Spleen (tissue), 11 donors: Measurements from ENCODE around the gene NR3C1. TPM values are rescaled to one million over a fixed set of nuclear protein-coding genes. Genes with fewer than 3 reads are reported as not detected.
A peak's percentile ranks its signal among the peaks of the same experiment; 100 is the strongest.

ENCODE experiments used
- DNase-seq: peaks from one replicate; pipeline ENCODE4 v3.0.0-alpha.2; 2020
- H3K27ac ChIP-seq, 8 donors: fragments of 200-600 bp; sonication (generic) in 7 of 8; 1 replicate in 4 of 8; 2 replicates in 4 of 8; pipeline versions ENCODE4 v1.5.0 to v1.8.0; 2016 to 2021; ENCODE audit warnings: inconsistent platforms in 4 of 8, mild to moderate bottlenecking in 4 of 8, moderate library complexity in 1 of 8
- H3K27me3 ChIP-seq, 7 donors: fragments of 200-600 bp; sonication (generic) in 6 of 7; replicated peaks in 1 of 7; 1 replicate in 4 of 7; 2 replicates in 3 of 7; pipeline versions ENCODE4 v1.5.0 to v1.8.0; 2016 to 2021; ENCODE audit warnings: inconsistent platforms in 3 of 7, mild to moderate bottlenecking in 1 of 7
- H3K36me3 ChIP-seq, 6 donors: fragments of 200-600 bp; sonication (generic) in 5 of 6; 1 replicate in 4 of 6; 2 replicates in 2 of 6; pipeline versions ENCODE4 v1.5.0 to v1.8.0; 2016 to 2021; ENCODE audit warnings: inconsistent platforms in 2 of 6
- H3K4me1 ChIP-seq, 6 donors: fragments of 200-600 bp; sonication (generic) in 5 of 6; 1 replicate in 3 of 6; 2 replicates in 3 of 6; pipeline versions ENCODE4 v1.5.0 to v1.8.0; 2016 to 2021; ENCODE audit warnings: inconsistent platforms in 3 of 6
- H3K4me3 ChIP-seq, 8 donors: fragments of 200-600 bp; sonication (generic) in 7 of 8; 1 replicate in 4 of 8; 2 replicates in 4 of 8; pipeline versions ENCODE4 v1.5.0 to v1.8.0; 2016 to 2021; ENCODE audit warnings: inconsistent platforms in 4 of 8, mild to moderate bottlenecking in 4 of 8, moderate library complexity in 2 of 8
- H3K9me3 ChIP-seq, 8 donors: fragments of 200-600 bp; sonication (generic) in 7 of 8; 1 replicate in 4 of 8; 2 replicates in 4 of 8; pipeline versions ENCODE4 v1.5.0 to v1.8.0; 2016 to 2021; ENCODE audit warnings: inconsistent platforms in 4 of 8
- POLR2A ChIP-seq, 3 donors: fragments of 450-650 bp; IDR thresholded peaks; one replicate each; pipeline ENCODE4 v1.5.1; 2017; ENCODE audit warnings: antibody characterized with exemption in 3 of 3, mild to moderate bottlenecking in 1 of 3
- POLR2AphosphoS5 ChIP-seq, 3 donors: sonication (generic); formaldehyde crosslinking; IDR thresholded peaks; one replicate each; pipeline ENCODE4 v1.5.1; 2017; ENCODE audit warnings: antibody characterized with exemption in 3 of 3
- WGBS, 5 donors: extraction: QIAGEN DNeasy Blood & Tissue Kit in 3 of 5; methylation state at CpG; one replicate each; pipeline versions ENCODE4 v1.1.5 to v1.1.7; 2013 to 2018; 5-methylcytosine and 5-hydroxymethylcytosine counted together
- intact Hi-C: fragments of 100-400 bp; cut with DNase I; formaldehyde crosslinking; loops from one replicate; pipeline ENCODE4 v1.15.0; 2023; ENCODE audit warnings: low total_unique reads
- polyA plus RNA-seq, 3 donors: library from polyadenylated mRNA; stranded (reverse); fragments of 200-250 nt; gene quantifications; one replicate each; pipeline ENCODE4 v1.2.1, GENCODE V29; 2013
- total RNA-seq, 7 donors: library from RNA; depleted of rRNA in 3 of 7; stranded (reverse); fragments of >200 nt in 3 of 7; fragmentation: NEBNext Ultra II Directional in 4 of 7; extraction: Animal tissue kit (Norgen Biotek cat#: 25700) in 4 of 7; gene quantifications; one replicate each; pipeline versions ENCODE4 v1.1.0 to v1.2.1, GENCODE V29; 2016 to 2021
- TF ChIP-seq, protein P1 (sequence below), 11 experiments: fragments of 200-600 bp in 7 of 11; fragments of 450-650 bp in 4 of 11; sonication (generic) in 4 of 11; IDR thresholded peaks in 8 of 11; conservative IDR thresholded peaks in 3 of 11; 1 replicate in 7 of 11; 2 replicates in 4 of 11; pipeline versions ENCODE4 v1.4.0 to v1.8.0; 2016 to 2021; ENCODE audit warnings: antibody characterized with exemption in 11 of 11, inconsistent platforms in 4 of 11, mild to moderate bottlenecking in 1 of 11
- donor health status: healthy with polysubstance abuse.
- donor health status: DM: no; HTN: no; CAD: no; lungs with moderate emphysema.
- donor health status: DM: no; HTN: no; CAD: no.
- donor health status: Bipolar disorder and iron deficiency.
- donor health status: healthy.
- donor health status: DM: no; HTN: no; CAD: no.
- donor health status: DM: yes; HTN: yes; CAD: no.

Gene NR3C1
- total and polyA plus RNA-seq, 10 donors: 18.2 to 97.8 (median 71.2) TPM

DNA sequence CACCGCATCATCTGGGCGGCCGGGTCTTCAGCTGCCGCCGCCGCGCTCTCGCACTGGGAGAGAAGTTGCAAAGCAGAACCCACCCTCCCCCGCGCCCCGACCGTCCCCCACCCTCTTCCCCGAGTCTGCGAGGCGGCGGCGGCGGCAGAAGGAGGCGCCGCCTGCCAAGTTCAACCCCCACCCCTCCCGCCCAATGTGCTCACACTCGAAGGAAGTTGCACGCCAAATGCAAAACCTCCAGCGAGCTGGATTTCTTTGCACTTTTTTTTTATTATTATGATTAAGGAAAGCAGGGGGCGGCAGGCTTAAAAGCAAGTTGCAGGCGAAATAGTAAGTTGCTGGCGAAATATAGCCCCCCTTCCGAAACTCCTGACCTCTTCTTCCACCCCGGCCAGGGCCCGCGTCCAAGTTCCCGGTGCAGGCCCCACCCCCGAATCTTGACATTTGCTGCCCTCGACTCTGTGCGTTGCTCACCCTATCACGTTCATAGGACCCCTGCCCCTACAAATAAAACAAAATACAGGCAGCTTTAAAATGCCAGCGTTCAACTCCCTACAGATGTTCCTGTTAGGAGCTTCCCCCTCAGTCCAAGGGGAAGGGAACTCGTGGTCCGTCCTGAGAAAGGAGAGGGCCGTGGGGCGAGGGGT, 1.1 kb upstream of the NR3C1 start:
- peaks cover 21 to 34% (median 26%) of the 10 kb centered on the region in 6 donors for H3K4me1 ChIP-seq
- intact Hi-C loops: loop anchor here (10.0 kb wide), 2 partner anchors 420 to 480 kb away; no protein-coding TSS in a partner anchor
- WGBS, 5 donors: 0 to 2% (median 0%) methylated on average over 29 to 41 of the region's 41 CpGs
- peak; percentile 92 for DNase-seq
- no peaks in the 10 kb centered on the region for H3K27me3 ChIP-seq
- H3K4me3 ChIP-seq: peak overlapping the region; percentile 70 to 89 (median 86)
- H3K36me3 ChIP-seq: peaks cover 0 to 10% (median 0%) of the 10 kb centered on the region in 6 donors
- H3K9me3 ChIP-seq: no peaks in the 10 kb centered on the region
- peak overlapping the region; percentile 98 to 100 (median 100) for H3K27ac ChIP-seq
- no peak for TF ChIP-seq POLR2AphosphoS5 (IDR thresholded peaks at IDR 0.05)
- TF ChIP-seq, protein P1, sequence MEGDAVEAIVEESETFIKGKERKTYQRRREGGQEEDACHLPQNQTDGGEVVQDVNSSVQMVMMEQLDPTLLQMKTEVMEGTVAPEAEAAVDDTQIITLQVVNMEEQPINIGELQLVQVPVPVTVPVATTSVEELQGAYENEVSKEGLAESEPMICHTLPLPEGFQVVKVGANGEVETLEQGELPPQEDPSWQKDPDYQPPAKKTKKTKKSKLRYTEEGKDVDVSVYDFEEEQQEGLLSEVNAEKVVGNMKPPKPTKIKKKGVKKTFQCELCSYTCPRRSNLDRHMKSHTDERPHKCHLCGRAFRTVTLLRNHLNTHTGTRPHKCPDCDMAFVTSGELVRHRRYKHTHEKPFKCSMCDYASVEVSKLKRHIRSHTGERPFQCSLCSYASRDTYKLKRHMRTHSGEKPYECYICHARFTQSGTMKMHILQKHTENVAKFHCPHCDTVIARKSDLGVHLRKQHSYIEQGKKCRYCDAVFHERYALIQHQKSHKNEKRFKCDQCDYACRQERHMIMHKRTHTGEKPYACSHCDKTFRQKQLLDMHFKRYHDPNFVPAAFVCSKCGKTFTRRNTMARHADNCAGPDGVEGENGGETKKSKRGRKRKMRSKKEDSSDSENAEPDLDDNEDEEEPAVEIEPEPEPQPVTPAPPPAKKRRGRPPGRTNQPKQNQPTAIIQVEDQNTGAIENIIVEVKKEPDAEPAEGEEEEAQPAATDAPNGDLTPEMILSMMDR (IDR thresholded peaks at IDR 0.05 in 8 of 11, conservative IDR thresholded peaks at IDR 0.05 in 3 of 11): peak in 3 of 11 experiments; percentile 8 to 35 (median 17)

DNA sequence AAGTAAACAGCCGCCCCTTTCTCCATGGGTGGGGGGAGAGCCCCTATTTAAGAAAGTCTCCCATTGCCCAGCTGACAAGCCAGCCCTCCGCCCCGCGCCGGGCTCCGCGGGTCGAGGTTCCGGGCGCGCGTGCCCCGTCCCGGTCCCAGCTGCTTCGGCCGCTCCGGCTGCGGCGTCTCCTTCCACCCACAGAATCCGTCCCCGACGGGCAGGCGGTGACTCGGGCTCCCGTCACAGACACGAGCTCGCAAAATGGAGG, 223 bp downstream of the NR3C1 start:
- 0 to 2% (median 1%) methylated on average over 10 to 27 of the region's 27 CpGs for WGBS, 5 donors
- peak overlapping the region; percentile 98 to 100 (median 100) for H3K27ac ChIP-seq
- no peaks in the 10 kb centered on the region for H3K27me3 ChIP-seq
- intact Hi-C loops: loop anchor here (10.0 kb wide), 2 partner anchors 422 to 478 kb away; no protein-coding TSS in a partner anchor
- peaks cover 27 to 47% (median 39%) of the 10 kb centered on the region in 6 donors for H3K4me1 ChIP-seq
- TF ChIP-seq POLR2A (IDR thresholded peaks at IDR 0.05) (no peak), POLR2AphosphoS5 (IDR thresholded peaks at IDR 0.05) (no peak)
- TF ChIP-seq, protein P1 (IDR thresholded peaks at IDR 0.05 in 8 of 11, conservative IDR thresholded peaks at IDR 0.05 in 3 of 11): no peak
- H3K36me3 ChIP-seq: peaks cover 0 to 14% (median 0%) of the 10 kb centered on the region in 6 donors
- H3K9me3 ChIP-seq: no peaks in the 10 kb centered on the region
- peak overlapping the region; percentile 70 to 89 (median 86) for H3K4me3 ChIP-seq
- DNase-seq: no peak

DNA sequence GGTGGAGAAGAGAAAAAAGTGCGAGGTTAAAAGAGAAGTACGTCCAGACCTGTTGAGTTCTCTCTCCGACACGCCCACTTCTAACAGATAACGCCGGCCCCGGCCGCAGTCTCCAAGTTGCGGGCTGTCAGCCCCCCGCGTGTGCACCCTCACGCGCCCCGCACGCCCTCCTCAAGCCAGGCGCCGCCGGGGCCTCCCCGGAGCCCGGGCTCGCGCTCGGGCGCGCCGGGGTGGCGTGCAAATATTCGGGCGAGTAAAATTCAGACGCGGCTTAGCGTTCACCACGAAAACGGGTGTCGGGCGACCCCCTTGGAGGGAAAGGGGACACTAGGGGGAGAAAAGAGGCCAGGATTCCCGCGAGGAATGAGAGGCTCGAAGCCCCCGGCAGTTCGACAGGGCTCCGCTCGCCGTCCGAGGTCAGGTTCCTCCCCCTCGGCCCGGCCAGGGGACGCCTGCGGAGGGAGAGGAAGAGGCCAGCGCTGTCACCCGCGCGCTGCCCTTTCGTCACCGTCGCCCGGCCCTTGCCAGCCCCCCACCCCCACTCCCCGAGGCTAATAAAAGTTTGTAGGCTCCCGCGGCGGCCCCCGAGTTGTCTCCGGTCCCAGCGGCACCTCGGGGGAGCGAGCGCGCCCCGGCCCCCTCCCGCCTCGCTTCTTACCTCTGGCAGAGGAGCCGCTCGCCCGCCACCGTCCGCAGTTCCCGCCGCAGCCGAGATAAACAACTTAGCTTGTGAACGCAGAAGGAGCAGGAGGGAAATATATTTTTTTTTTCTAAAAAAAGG, 743 bp downstream of the NR3C1 start:
- no peaks in the 10 kb centered on the region for H3K9me3 ChIP-seq
- 0 to 1% (median 0%) methylated on average over 47 to 80 of the region's 80 CpGs for WGBS, 5 donors
- TF ChIP-seq, protein P1 (IDR thresholded peaks at IDR 0.05 in 8 of 11, conservative IDR thresholded peaks at IDR 0.05 in 3 of 11): no peak
- peak in 2 of 3 donors; percentile 2 to 3 for TF ChIP-seq POLR2AphosphoS5 (IDR thresholded peaks at IDR 0.05)
- TF ChIP-seq POLR2A (IDR thresholded peaks at IDR 0.05): peak in 1 of 3 donors; percentile 13

More for the DNA sequence above, 743 bp downstream of the NR3C1 start:
- Histone ChIP-seq H3K36me3 (peaks cover 0 to 14% (median 0%) of the 10 kb centered on the region in 6 donors), H3K4me1 (peaks cover 32 to 52% (median 44%) of the 10 kb centered on the region in 6 donors), H3K27ac (peak overlapping the region; percentile 98 to 100 (median 100)), H3K27me3 (no peaks in the 10 kb centered on the region), H3K4me3 (peak overlapping the region; percentile 70 to 89 (median 86))
- intact Hi-C loops: loop anchor here (10.0 kb wide), 2 partner anchors 422 to 478 kb away; no protein-coding TSS in a partner anchor
- DNase-seq: peak; percentile 95
